Upper lobe of right lung (tissue), 1 donor: Measurements from ENCODE around the gene LIN7A. TPM values are rescaled to one million over a fixed set of nuclear protein-coding genes. Genes with fewer than 3 reads are reported as not detected.

Experiments used
- ATAC-seq: fragments of 200-7000 bp; cut with Tn5 transposase; one replicate; pipeline ENCODE4 v1.9.1; 2020; ENCODE audit warnings: mild to moderate bottlenecking, moderate library complexity
- DNase-seq: peaks from one replicate; pipeline ENCODE4 v3.0.0-alpha.2; 2020
- H3K27ac ChIP-seq: fragments of 200-600 bp; one replicate; pipeline ENCODE4 v1.8.0; 2022
- H3K27me3 ChIP-seq: fragments of 200-600 bp; one replicate; pipeline ENCODE4 v1.8.0; 2022; ENCODE audit warnings: mild to moderate bottlenecking
- H3K36me3 ChIP-seq: fragments of 200-600 bp; one replicate; pipeline ENCODE4 v1.8.0; 2022
- H3K4me1 ChIP-seq: fragments of 200-600 bp; one replicate; pipeline ENCODE4 v1.8.0; 2022
- H3K4me3 ChIP-seq: fragments of 200-600 bp; one replicate; pipeline ENCODE4 v1.8.0; 2022; ENCODE audit warnings: mild to moderate bottlenecking
- H3K9me3 ChIP-seq: fragments of 200-600 bp; one replicate; pipeline ENCODE4 v1.8.0; 2022
- intact Hi-C: fragments of 100-400 bp; cut with DNase I; formaldehyde crosslinking; loops from one replicate; pipeline ENCODE4 v1.11.0; 2022
- total RNA-seq: library from RNA; stranded (reverse); fragmentation: NEBNext Ultra II Directional; extraction: Animal tissue kit (Norgen Biotek cat#: 25700); gene quantifications from one replicate; pipeline ENCODE4 v1.2.1, GENCODE V29; 2021
- TF ChIP-seq, protein P1 (sequence below): fragments of 200-600 bp; IDR thresholded peaks from one replicate; pipeline ENCODE4 v1.8.0; 2022; ENCODE audit warnings: antibody characterized with exemption
- donor health status: DM: no; HTN: yes; CAD: no; lungs with severe emphysema.

LIN7A gene
- total RNA-seq, 1 donor from 2014 or later, result 18.9 TPM

GRCh38 chr12:80867941-80868340 is 69.8 kb downstream of the LIN7A start:
- no peaks in the 10 kb centered on the region for H3K36me3 ChIP-seq
- ATAC-seq (no peak), DNase-seq (no peak)
- H3K27me3 ChIP-seq, result no peaks in the 10 kb centered on the region
- TF ChIP-seq, protein P1, sequence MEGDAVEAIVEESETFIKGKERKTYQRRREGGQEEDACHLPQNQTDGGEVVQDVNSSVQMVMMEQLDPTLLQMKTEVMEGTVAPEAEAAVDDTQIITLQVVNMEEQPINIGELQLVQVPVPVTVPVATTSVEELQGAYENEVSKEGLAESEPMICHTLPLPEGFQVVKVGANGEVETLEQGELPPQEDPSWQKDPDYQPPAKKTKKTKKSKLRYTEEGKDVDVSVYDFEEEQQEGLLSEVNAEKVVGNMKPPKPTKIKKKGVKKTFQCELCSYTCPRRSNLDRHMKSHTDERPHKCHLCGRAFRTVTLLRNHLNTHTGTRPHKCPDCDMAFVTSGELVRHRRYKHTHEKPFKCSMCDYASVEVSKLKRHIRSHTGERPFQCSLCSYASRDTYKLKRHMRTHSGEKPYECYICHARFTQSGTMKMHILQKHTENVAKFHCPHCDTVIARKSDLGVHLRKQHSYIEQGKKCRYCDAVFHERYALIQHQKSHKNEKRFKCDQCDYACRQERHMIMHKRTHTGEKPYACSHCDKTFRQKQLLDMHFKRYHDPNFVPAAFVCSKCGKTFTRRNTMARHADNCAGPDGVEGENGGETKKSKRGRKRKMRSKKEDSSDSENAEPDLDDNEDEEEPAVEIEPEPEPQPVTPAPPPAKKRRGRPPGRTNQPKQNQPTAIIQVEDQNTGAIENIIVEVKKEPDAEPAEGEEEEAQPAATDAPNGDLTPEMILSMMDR, result no peak
- intact Hi-C loops, result no loop called here
- no peak overlapping the region for H3K27ac ChIP-seq
- no peak overlapping the region for H3K4me3 ChIP-seq
- H3K4me1 ChIP-seq, result no peaks in the 10 kb centered on the region
- H3K9me3 ChIP-seq, result no peaks in the 10 kb centered on the region

DNA sequence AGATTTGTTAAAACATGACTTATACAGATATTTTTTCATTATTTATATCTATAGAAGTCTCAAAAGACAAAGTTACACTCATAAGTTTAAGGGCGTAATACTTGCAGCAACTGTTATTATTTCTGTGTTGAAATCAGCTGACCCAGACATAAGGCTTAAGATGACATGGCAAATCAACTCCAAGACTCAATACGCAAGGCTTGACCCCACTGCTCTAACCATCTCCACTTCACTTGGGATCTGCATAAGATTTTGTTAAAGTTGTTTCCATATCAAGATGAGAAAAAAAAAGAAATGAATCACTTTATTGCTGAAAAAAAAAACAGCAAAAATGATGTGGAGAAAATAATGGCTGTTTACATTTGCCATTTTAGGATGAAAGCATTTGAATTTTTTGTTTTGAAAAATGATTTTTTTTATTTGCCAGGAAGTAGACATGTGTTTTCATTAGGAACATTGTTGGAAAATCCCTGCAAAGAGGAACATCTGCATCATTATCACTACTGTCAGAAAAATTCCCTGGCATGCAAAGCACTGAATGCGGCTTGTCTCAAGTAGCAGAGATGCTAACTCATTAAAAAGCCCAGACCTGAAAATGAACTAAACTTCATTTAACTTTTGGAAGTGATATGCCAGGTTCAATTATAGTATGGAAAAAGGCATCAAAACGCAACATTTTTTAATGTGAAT is 73.5 kb downstream of the LIN7A start:
- no peaks in the 10 kb centered on the region for H3K36me3 ChIP-seq
- no peaks in the 10 kb centered on the region for H3K27me3 ChIP-seq
- intact Hi-C loops, result no loop called here
- H3K27ac ChIP-seq, result no peak overlapping the region
- no peak overlapping the region for H3K4me3 ChIP-seq
- TF ChIP-seq, protein P1, result no peak
- H3K4me1 ChIP-seq, result no peaks in the 10 kb centered on the region
- DNase-seq, result no peak
- no peak for ATAC-seq
- no peaks in the 10 kb centered on the region for H3K9me3 ChIP-seq

GRCh38 chr12:80862531-80862930 is 75.2 kb downstream of the LIN7A start:
- ATAC-seq, result no peak
- Histone ChIP-seq H3K27me3 (no peaks in the 10 kb centered on the region), H3K9me3 (no peaks in the 10 kb centered on the region), H3K4me3 (no peak overlapping the region), H3K4me1 (no peaks in the 10 kb centered on the region), H3K36me3 (no peaks in the 10 kb centered on the region), H3K27ac (no peak overlapping the region)
- intact Hi-C loops, result no loop called here
- TF ChIP-seq, protein P1, result no peak
- DNase-seq, result no peak

DNA sequence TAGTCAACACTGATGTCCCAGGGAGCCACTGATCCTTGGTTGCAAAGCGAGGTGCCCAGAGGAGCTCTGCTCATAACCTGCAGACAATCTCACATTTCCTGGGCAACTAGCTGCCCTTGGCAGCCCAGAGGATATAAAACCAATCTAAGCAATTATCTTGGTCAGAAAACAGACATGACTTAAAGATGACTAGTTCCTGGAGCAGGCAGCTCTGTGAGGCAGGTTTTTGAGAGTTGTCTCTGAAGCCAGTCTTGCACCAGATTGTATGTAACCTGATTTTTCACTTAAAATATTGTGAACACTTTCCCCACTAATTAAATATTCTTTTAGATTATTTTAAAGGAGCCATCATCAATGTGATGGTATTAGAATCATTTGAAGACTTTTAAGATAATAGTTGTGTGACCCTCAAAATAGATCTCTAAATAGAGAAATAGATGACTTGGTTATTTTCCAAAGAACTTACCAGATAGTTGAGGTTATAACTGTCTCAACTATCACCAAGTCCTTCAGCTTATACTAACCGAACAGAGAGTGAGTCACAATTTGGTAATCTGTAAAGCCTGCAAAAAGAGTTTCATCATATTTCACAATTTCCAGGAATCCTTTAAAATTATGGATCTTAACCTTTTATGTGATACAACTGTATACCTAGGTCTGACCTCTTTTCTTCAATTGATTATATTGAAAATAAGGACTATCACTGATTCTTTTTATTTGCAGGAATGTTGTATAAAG is 75.9 kb downstream of the LIN7A start:
- TF ChIP-seq, protein P1, result no peak
- no peak overlapping the region for H3K4me3 ChIP-seq
- H3K9me3 ChIP-seq, result no peaks in the 10 kb centered on the region
- H3K27ac ChIP-seq, result no peak overlapping the region
- no peaks in the 10 kb centered on the region for H3K4me1 ChIP-seq
- no peak for DNase-seq
- no peak for ATAC-seq
- H3K27me3 ChIP-seq, result no peaks in the 10 kb centered on the region
- intact Hi-C loops, result no loop called here
- H3K36me3 ChIP-seq, result no peaks in the 10 kb centered on the region

- ATAC-seq (peak; percentile 19), DNase-seq (no peak)
- intact Hi-C loops, result no loop called here
- Histone ChIP-seq H3K4me3 (no peak overlapping the region), H3K27ac (no peak overlapping the region), H3K9me3 (no peaks in the 10 kb centered on the region), H3K4me1 (no peaks in the 10 kb centered on the region), H3K36me3 (no peaks in the 10 kb centered on the region), H3K27me3 (no peaks in the 10 kb centered on the region)
- TF ChIP-seq, protein P1, result no peak
Observed at GRCh38 chr12:80860928-80861327, 76.8 kb downstream of the LIN7A start.
